Neural cell (in vitro differentiated cells): ENCODE data around the gene CTSE.

Experiments
- CTCF ChIP-seq: fragments of 450-650 bp; IDR thresholded peaks from 2 replicates; pipeline ENCODE4 v1.5.1; 2014; ENCODE audit warnings: antibody characterized with exemption, mild to moderate bottlenecking, moderate library complexity; ENCODE audit not compliant: poor library complexity, severe bottlenecking
- EZH2 ChIP-seq: fragments of 200-600, 300-800 bp; shearing (Covaris generic), sonication (generic); IDR thresholded peaks from 2 replicates; pipeline ENCODE4 v1.6.1; 2014; ENCODE audit warnings: antibody characterized with exemption, low read length, borderline replicate concordance, mild to moderate bottlenecking; ENCODE audit not compliant: insufficient read depth, poor library complexity, severe bottlenecking
- REST ChIP-seq: IDR thresholded peaks from 2 replicates; pipeline ENCODE4 v1.6.1; 2012; ENCODE audit warnings: borderline replicate concordance

- no peak for TF ChIP-seq REST
- TF ChIP-seq EZH2, result no peak
- no peak for TF ChIP-seq CTCF
Observed at GRCh38 chr1:205967554-205968335, 56.0 kb downstream of the CTSE start.
